ENCODE measurements around the gene KIAA1217.

The KIAA1217 gene, protein sequence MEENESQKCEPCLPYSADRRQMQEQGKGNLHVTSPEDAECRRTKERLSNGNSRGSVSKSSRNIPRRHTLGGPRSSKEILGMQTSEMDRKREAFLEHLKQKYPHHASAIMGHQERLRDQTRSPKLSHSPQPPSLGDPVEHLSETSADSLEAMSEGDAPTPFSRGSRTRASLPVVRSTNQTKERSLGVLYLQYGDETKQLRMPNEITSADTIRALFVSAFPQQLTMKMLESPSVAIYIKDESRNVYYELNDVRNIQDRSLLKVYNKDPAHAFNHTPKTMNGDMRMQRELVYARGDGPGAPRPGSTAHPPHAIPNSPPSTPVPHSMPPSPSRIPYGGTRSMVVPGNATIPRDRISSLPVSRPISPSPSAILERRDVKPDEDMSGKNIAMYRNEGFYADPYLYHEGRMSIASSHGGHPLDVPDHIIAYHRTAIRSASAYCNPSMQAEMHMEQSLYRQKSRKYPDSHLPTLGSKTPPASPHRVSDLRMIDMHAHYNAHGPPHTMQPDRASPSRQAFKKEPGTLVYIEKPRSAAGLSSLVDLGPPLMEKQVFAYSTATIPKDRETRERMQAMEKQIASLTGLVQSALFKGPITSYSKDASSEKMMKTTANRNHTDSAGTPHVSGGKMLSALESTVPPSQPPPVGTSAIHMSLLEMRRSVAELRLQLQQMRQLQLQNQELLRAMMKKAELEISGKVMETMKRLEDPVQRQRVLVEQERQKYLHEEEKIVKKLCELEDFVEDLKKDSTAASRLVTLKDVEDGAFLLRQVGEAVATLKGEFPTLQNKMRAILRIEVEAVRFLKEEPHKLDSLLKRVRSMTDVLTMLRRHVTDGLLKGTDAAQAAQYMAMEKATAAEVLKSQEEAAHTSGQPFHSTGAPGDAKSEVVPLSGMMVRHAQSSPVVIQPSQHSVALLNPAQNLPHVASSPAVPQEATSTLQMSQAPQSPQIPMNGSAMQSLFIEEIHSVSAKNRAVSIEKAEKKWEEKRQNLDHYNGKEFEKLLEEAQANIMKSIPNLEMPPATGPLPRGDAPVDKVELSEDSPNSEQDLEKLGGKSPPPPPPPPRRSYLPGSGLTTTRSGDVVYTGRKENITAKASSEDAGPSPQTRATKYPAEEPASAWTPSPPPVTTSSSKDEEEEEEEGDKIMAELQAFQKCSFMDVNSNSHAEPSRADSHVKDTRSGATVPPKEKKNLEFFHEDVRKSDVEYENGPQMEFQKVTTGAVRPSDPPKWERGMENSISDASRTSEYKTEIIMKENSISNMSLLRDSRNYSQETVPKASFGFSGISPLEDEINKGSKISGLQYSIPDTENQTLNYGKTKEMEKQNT (N-terminal part only)

DNA sequence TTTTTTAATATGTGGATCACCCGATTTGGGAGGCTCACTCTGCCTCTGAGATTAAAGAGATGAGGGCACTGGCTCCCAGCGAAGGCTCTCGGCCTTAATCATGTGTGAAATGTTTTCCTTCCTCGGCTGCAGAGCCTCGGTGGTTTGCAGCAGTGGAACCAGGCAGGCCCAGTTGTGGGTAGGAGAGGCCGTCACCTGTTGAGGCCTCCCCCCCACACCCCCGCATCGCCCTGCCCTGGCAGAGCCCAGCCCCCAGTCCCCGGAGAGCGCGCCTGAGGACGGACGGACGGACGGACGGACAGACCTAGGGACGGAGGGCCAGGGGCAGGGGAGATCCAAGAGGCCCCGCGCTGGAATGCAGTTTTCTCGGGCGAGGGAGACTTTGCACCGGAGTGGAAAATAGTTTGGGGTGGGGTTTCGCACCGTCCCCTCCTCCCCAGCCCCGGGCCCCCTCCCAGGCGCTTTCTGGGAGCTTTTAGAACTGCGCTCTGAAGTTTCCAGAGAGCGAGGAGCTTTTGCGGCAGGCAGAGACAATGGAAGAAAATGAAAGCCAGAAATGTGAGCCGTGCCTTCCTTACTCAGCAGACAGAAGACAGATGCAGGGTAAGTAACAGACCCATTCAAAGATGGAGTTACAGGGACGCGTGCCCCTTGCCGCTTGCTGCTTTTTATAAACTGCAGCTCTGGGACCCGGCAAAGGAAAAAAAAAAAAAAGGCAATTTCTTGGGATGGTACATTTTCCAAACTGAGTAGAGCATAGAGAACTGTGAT lies at the start of gene KIAA1217:
KIAA1217 (plus strand) TSS at position 478 of the 771 bp plus-strand sequence; CDS start at position 534, 56 bp downstream.
- peak; percentile 8 for DNase-seq

DNA sequence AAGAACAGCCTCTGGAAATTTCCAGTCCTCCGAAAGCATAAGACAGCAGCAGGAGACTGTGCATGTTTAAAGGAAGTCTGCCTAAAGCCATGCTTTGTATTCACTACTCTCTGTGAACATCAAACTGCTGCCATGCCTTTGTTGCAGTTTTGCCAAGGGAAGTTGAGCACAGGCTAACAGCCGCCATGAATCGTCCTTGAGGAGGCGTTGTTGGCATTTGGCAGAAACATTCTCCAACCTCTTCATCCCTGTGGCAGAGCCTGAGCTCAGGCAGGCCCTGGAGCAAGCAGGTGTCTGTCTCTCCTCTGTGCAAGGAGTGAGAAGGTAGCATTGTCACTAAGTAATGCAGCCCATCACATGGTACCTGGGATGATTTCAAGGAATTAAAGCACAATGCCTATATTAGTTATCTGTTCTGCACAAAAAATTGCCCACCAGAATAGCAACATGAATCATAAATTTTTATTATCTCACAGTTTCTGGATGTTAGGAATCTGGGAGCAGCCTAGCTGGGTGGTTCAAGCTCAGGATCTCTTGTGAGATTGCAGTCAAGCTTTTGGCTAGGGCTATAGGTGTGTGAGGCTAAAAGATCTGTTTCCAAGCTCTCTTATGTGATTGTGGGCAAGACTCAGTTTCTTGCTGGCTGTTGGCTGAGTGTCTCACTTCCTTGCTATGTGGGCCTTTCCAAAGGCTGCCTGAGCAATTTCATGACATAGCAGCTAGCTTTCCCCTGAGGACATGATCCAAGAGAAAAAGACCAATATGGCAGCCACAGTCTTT lies 46.5 kb upstream of the KIAA1217 start:
- no peak for DNase-seq

DNA sequence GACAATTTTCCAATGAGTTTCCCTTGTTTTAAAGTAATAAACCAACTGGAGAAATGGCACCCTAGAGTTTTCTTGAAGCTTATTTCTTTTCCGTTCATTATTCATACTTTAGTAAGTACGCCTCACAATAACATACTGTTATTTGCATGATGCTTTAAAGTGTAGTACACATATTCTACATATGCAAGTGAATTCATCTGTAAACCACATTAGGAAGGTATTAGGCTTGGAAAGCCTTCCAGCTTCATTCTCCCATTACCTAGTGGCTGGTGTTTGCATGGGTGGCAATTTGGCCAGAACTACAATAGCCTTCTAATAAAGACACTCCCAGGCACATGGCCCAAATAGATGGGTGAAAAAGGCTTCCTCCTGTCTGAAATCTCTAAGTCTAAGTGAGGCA lies 45.5 kb upstream of the KIAA1217 start:
- no peak for DNase-seq

DNA sequence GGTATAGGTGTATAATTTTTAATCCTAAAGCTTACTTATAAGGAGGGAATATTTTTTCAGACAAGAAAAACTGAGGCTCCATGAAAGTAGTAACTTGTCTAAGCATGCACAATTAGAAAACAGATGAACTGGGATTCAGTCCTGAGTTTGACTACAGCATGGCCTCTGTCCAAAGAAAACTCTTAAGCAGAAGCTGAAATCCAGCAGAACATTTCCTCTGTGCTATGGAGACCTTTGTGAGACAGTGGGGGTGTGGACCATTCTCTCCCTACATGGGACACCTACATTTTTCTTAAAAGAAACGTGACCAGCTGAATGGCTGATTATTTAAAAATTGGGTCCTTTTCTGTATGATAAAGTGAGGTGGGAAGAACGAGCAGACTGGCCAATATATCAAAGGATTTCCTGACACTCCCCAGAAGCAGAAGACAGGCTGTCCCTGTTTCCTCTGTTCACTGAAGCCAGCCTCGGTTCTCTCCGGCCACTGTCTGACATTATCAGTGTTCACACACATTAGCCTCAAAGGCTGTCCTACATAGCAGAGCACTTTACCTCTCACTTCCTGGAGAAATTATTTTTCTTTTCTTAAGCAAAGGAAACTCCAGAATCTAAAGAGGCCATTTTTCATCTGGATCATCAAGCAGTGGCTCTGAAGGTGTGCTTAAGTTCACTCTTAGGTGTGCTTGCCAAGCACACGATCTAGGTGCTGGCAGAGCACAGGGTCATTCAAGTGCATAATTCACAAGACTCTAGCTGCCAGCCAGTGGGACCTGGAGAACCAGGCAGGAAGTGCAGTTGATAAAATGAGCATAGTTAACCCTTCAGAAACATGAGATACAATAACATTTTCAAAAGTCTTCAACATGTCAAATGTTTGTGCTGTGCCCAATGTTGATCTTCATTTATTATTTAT lies 40.4 kb upstream of the KIAA1217 start:
- no peak for DNase-seq

DNA sequence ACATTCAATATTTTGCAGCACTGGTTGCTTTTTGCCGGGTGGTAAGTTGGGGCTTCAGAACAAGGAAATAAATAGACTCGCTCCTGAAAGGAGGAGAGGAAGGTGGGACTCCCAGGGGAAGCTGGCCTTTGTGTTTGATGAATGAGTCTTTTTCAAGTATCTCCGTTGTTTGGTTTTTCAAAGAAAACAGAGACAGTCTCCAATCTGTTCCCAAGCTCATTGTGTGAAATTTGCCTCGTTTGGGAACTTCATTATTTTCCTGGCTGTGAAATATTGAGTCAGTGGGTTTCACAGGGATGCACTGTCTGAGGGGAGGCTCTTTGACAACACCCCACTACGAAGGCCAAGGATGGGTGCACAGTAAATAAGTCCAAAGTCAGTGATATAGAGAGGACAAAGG lies 38.7 kb upstream of the KIAA1217 start:
- DNase-seq, result no peak

DNA sequence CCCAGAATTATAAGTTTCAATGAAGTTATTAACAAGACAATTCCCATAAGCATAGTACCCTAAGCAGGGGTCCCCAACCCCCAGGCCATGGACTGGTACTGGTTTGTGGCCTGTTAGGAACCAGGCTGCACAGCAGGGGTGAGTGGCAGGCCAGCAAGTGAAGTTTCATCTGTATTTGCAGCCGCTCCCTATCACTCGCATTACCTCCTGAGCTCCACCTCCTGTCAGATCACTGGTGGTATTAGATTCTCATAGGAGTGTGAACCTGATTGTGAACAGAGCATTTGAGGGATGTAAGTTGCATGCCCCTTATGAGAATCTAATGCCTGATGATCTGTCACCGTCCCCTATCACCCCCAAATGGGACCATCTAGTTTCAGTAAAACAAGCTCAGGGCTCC lies 36.0 kb upstream of the KIAA1217 start:
- DNase-seq, result no peak

DNA sequence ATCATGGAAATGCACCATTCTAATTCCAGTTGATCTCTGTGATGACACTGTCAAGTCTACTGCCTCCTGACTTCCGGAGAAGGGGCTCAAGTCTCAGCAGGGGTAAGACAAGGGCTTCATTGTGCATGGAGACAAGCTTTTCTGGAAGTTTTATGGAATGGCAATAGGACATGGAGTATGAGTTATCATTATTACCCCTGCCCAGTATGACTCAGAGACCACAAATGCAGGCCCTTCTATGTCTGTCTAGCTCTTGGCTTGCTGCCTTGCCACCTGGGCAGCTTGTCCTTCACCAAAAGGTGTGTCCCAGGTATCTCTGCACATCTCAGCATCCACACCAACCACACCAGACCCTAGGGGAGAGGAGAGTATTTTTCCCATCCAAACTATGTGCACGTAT lies 34.9 kb upstream of the KIAA1217 start:
- no peak for DNase-seq

DNA sequence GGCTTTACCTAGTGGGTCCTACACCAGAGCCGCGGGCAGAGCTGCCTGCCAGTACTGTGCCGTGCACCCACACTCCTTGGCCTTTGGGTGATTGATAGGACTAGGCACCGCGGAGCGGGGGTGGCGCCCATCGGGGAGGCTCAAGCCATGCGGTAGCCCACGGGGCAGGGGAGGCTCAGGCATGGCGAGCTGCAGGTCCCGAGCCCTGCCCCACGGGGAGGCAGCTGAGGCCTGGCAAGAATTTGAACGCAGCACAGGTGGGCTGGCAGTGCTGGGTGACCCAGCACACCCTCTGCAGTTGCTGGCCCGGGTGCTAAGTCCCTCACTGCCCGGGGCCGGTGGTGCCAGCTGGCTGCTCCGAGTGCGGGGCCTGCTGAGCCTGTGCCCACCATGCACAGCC lies 32.3 kb upstream of the KIAA1217 start:
- no peak for DNase-seq

DNA sequence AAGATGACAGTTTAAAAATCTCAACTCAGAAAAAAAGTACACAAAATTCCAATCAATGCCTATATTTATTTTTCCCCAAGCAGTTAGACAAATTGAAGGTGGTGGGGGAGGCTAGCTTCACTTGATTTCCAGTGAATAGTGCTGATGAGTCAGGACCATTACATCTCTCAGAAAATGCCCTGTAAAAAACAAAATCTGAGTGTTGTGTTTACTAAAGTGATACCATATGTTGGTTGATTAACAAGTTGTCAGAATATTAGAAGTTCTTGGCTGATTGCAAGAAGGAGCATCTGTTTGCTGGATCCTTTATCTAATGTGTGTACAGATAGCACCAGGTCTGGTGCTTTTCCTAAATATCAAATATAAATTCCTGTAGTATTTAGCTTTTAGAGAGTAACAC lies 31.3 kb upstream of the KIAA1217 start:
- no peak for DNase-seq

DNA sequence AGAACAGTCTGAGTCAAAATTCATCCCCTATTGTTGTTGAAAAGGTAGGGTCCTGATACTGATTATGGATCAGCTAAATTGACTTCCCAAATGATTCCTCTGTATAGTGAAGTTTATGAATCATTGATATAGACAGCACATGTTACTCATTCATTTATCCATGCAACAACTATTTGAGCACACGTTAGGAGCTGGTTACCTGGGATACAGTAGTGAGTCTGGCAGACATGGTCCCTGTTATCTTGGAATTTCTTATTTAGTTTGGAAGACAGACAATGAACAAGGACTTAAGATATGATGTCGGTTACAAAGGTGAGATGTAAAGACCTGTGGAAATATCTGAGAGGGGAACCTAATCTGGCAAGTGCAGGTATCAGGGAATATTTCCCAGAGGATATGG lies 28.0 kb upstream of the KIAA1217 start:
- no peak for DNase-seq

DNA sequence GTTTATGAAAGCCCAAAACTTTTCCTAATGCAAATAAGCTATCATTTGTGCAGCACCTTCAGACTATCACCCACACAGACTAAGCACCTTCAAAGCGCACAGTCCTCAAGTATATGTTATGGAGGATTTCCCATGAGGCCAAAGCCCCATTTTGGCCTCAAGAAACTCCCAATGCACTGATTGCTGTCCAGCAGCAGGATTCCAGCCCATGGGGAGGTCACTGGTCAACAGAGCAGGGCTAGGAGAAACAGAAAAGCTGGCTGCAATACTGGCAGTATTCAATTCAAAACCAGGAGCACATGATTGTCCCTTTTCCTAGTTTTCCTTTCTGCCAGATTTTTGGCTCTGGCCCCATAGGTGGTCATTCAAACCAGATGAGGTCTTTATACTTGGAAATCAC lies 24.5 kb upstream of the KIAA1217 start:
- DNase-seq, result no peak

DNA sequence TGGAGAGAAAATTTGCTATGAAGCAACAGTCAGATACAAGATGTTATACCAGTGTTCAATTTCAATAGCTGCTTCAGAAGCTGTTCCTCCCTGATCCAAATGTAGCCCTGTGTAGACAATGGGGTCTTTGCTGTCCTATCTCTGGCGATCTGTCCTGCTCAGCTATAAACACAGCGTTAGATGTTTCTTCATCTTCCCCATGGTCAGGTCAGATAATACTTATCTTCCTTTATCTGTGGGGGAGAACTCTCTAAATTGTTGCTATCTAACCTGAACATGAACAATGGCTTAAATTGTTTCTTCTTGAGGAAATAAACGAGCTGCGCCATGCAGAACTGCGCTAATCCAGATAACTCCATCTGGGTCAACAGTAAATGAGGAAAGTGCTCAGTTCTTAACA lies 15.6 kb upstream of the KIAA1217 start:
- DNase-seq, result no peak

DNA sequence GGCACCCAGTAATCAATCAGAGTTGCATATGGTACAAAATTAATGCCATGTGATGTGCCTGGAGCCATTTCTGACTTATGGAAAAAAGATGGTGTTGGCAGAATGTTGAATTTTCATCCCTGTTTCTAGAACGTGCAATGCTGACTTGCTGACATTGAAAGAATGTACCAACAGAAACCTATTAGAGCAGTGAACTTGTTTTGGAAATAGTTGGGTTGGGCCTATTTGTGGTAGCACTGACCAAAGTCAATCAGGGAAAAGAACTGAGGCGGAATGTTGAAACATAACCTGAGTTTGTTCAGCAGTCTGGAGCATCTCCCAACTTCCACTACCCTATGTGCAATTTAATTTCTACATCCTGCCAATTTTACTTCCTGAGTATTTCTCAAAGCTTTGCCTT lies 11.7 kb upstream of the KIAA1217 start:
- no peak for DNase-seq

DNA sequence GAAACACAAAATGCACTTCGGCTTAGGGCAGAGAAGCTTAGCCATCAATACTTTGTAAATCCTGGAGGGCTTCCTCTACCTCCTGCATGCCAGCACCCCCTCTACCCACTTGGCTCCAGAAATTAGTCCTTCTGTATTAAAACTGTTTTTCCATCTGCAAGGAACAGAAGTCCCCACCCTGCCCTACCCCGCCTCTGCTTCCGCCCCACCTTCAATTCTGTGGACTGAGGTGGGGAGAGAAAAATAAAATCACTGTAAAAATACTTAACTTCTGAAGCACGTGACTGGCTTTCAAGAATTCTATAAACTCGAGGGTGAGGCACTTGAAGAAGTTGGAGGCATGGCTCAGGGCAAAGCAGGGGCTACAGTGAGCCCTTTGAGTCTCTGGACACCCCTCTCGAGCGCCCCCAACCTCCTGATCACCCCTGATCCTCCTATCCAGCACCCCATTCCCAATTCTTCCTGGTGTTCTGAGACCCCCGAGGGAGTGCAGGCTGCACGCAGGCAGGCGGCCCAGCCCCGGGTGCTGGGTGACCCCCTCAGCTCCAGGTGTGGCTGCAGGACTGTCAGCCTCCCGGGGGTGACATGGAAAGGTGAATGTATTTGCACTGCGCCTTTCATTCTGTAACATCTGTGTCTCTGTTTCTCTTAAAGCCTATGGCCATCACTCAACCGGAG lies 7.3 kb upstream of the KIAA1217 start:
- no peak for DNase-seq

DNA sequence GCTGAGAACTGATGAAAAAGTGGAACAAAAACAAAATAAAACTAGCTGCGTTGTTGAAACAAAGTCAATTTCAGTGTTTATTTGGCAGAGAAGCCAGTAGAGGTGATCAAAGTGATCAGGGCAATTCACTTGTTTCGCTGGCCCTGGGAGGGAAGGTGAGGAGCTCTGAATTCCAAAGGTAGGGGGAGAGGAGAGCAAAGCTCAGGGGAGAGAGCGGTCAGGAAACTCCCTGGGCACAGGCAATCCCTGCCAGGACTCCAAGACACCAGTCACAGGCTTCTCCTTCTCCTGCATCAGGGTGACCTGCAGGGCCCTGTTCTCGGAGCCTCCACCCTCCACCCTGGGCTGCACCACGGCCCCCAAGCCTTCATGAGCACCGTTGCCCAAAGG lies 6.8 kb upstream of the KIAA1217 start:
- no peak for DNase-seq

DNA sequence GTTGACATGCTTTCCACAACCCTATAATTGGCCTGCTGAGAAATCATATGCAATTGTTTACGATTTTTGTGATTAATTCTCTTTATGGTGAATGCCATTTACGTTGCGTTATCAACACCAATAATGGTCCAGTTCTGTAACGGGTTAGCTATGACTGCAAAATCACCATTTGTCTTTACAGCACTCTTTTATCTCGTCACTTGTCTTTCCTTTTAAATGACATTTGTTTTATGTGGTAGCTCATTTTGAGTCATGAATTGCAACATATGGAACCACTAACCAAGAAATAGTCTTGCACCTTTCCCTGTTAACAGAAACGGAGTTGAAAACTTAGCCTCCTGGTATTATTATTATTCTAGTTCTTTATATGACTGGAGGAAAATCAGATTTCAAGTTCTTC lies 3.1 kb upstream of the KIAA1217 start:
- DNase-seq, result no peak

DNA sequence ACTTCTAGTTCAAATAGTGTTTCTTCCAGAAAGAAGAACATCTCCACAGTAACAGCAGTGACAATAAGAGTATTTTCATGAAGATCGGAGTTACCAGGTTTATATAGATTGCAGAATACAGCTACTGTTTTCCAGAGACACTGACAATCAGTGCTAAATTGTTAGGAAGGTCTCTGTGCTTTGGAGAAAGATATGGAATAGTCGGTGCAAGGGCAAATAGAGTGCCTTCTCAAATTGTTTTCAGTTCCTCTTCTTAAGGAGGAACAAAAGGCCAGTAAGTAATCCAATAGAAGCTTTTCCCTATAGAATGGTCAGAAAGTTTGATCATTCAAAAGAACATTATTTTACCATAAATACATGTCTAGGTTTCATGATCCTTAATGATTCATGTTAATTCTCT lies 2.6 kb upstream of the KIAA1217 start:
- DNase-seq, result no peak

DNA sequence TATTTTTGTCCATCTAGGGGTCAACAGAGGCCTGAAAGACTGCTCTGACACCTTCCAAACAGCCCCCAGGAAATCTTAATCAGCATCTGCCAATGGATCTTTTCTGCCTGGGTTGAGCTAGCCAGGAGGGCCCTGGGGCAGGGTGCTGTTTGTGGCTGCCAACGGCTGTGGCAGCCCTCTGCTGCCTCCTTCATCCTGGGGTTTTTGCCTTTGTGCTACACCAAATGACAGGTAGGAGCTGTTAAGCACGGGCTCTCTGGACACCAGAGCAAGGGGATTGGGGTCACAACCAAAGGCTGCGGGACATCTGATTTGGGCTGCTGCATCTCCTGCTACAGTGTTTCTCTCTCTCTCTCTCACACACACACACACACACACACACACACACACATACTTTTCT lies 2.0 kb upstream of the KIAA1217 start:
- no peak for DNase-seq

DNA sequence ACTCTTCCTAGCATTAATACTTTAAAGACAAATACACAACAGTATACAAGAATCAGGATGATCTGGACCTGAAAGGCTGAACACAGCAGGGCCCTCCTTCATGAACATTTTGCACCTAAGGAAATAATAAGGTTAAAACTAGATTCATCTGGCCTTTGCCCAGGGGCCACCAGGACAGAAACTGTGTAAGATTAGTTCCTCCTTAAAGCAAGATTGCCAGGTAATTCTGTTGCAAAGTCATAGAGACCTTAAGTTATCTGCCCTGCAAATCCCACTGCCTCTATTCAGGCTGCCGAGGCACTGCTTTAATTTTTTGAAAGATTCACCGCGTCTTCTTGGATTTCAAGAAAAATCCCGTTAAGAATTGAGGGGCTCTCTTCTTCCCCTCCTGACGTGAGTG lies 1.6 kb upstream of the KIAA1217 start:
- DNase-seq, result no peak
